ENCODE measurements around the gene HS2ST1. TPM values are rescaled to one million over a fixed set of nuclear protein-coding genes. Genes with fewer than 3 reads are reported as not detected.

The HS2ST1 gene
- total RNA-seq, 1 experiment from 2014 or later, result 30.1 TPM

GRCh38 chr1:86942743-86943142 is 28.3 kb downstream of the HS2ST1 start:
- Histone ChIP-seq H3K4me3 (replicated peaks in 1 of 2; ENCODE audit: low read depth in 1 of 2, low read length in 2 of 2) (no peak overlapping the region), H3K9ac (ENCODE audit: low read length) (no peak overlapping the region), H2AFZ (ENCODE audit: low read depth, low read length, poor library complexity, severe bottlenecking) (no peak overlapping the region), H3K9me2 (ENCODE audit: insufficient read depth) (no peaks in the 10 kb centered on the region), H3K4me1 (ENCODE audit: control insufficient read depth in 1 of 2, insufficient read depth in 2 of 2, low read length in 2 of 2) (peaks cover 11 to 12% of the 10 kb centered on the region in 2 experiments), H3K79me2 (ENCODE audit: insufficient read depth, low read length) (peaks cover 28% of the 10 kb centered on the region), H3K27ac (ENCODE audit: low read depth, low read length) (no peak overlapping the region), H3K36me3 (ENCODE audit: control insufficient read depth in 1 of 2, insufficient read depth in 2 of 2, low read length in 2 of 2) (no peaks in the 10 kb centered on the region), H3K9me3 (ENCODE audit: control insufficient read depth in 1 of 2, insufficient read depth in 1 of 2, low read depth in 1 of 2, low read length in 2 of 2) (no peaks in the 10 kb centered on the region), H4K20me1 (ENCODE audit: insufficient read depth) (no peaks in the 10 kb centered on the region), H3K4me2 (ENCODE audit: low read length) (no peak overlapping the region), H3K27me3 (ENCODE audit: insufficient read depth, low read length) (no peaks in the 10 kb centered on the region)
- POLR2A ChIA-PET, result no interaction called here
- CTCF ChIA-PET, result no interaction called here
- intact Hi-C loops (cut with micrococcal nuclease), result no loop called here
- ATAC-seq (no peak), DNase-seq (ENCODE audit: low read depth, low spot score) (no peak)
- no peak for TF ChIP-seq EGR1 (IDR thresholded peaks at IDR 0.05; ENCODE audit: low read depth)
- TF ChIP-seq SRF (IDR thresholded peaks at IDR 0.05; ENCODE audit: low read depth), result no peak
- TF ChIP-seq POLR2AphosphoS5 (IDR thresholded peaks at IDR 0.05; ENCODE audit: low read depth, low read length), result no peak
- no peak for TF ChIP-seq RAD21 (IDR thresholded peaks at IDR 0.05; ENCODE audit: low read depth)
- TF ChIP-seq, protein P1, sequence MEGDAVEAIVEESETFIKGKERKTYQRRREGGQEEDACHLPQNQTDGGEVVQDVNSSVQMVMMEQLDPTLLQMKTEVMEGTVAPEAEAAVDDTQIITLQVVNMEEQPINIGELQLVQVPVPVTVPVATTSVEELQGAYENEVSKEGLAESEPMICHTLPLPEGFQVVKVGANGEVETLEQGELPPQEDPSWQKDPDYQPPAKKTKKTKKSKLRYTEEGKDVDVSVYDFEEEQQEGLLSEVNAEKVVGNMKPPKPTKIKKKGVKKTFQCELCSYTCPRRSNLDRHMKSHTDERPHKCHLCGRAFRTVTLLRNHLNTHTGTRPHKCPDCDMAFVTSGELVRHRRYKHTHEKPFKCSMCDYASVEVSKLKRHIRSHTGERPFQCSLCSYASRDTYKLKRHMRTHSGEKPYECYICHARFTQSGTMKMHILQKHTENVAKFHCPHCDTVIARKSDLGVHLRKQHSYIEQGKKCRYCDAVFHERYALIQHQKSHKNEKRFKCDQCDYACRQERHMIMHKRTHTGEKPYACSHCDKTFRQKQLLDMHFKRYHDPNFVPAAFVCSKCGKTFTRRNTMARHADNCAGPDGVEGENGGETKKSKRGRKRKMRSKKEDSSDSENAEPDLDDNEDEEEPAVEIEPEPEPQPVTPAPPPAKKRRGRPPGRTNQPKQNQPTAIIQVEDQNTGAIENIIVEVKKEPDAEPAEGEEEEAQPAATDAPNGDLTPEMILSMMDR (IDR thresholded peaks at IDR 0.05 in 2 of 3, conservative IDR thresholded peaks at IDR 0.05 in 1 of 3; ENCODE audit: borderline replicate concordance in 1 of 3, insufficient read depth in 1 of 3, low read depth in 2 of 3, low read length in 2 of 3), result no peak
- TF ChIP-seq ZNF274 (IDR thresholded peaks at IDR 0.05; ENCODE audit: low read depth, low read length), result no peak
- TF ChIP-seq ELF1 (IDR thresholded peaks at IDR 0.05; ENCODE audit: borderline replicate concordance, low read depth), result no peak
- no peak for TF ChIP-seq SIN3A (IDR thresholded peaks at IDR 0.05; ENCODE audit: low read depth)
- no peak for TF ChIP-seq ZFX (IDR thresholded peaks at IDR 0.05)
- TF ChIP-seq EZH2phosphoT487 (IDR thresholded peaks at IDR 0.05; ENCODE audit: borderline replicate concordance), result no peak
- TF ChIP-seq, protein P2, sequence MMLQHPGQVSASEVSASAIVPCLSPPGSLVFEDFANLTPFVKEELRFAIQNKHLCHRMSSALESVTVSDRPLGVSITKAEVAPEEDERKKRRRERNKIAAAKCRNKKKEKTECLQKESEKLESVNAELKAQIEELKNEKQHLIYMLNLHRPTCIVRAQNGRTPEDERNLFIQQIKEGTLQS (IDR thresholded peaks at IDR 0.05), result no peak
- TF ChIP-seq YY1 (IDR thresholded peaks at IDR 0.05; ENCODE audit: extremely low read depth, insufficient replicate concordance, low read depth, low read length), result no peak
- TF ChIP-seq, protein P3, sequence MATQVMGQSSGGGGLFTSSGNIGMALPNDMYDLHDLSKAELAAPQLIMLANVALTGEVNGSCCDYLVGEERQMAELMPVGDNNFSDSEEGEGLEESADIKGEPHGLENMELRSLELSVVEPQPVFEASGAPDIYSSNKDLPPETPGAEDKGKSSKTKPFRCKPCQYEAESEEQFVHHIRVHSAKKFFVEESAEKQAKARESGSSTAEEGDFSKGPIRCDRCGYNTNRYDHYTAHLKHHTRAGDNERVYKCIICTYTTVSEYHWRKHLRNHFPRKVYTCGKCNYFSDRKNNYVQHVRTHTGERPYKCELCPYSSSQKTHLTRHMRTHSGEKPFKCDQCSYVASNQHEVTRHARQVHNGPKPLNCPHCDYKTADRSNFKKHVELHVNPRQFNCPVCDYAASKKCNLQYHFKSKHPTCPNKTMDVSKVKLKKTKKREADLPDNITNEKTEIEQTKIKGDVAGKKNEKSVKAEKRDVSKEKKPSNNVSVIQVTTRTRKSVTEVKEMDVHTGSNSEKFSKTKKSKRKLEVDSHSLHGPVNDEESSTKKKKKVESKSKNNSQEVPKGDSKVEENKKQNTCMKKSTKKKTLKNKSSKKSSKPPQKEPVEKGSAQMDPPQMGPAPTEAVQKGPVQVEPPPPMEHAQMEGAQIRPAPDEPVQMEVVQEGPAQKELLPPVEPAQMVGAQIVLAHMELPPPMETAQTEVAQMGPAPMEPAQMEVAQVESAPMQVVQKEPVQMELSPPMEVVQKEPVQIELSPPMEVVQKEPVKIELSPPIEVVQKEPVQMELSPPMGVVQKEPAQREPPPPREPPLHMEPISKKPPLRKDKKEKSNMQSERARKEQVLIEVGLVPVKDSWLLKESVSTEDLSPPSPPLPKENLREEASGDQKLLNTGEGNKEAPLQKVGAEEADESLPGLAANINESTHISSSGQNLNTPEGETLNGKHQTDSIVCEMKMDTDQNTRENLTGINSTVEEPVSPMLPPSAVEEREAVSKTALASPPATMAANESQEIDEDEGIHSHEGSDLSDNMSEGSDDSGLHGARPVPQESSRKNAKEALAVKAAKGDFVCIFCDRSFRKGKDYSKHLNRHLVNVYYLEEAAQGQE (IDR thresholded peaks at IDR 0.05; ENCODE audit: low read depth), result no peak
- TF ChIP-seq SP1 (IDR thresholded peaks at IDR 0.05; ENCODE audit: low read depth), result no peak
- no peak for TF ChIP-seq POLR2A (IDR thresholded peaks at IDR 0.05; ENCODE audit: borderline replicate concordance, extremely low read depth, insufficient read depth, insufficient read length)
- TF ChIP-seq EZH2 (IDR thresholded peaks at IDR 0.05), result no peak
- RAD21 ChIA-PET (ENCODE audit: low non-redundant PET in 1 of 2, low total read pairs in 2 of 2, uncharacterized antibody in 2 of 2, unreplicated experiment in 2 of 2), result no interaction called here
- no TSS peak for BruUV-seq (replicated peaks)

Measured in HCT116 (cell line).